WI38 (cell line): ENCODE measurements around the gene PTPN4.

Experiments used
- H3K4me3 ChIP-seq: 2 replicates; pipeline ENCODE4 v1.5.1; 2011; ENCODE audit warnings: low read depth, mild to moderate bottlenecking, control low read depth, low read length
- TF ChIP-seq, protein P1 (sequence below): IDR thresholded peaks from 2 replicates; pipeline ENCODE4 v1.5.1; 2012; ENCODE audit warnings: low read depth, mild to moderate bottlenecking, control low read depth, low read length

PTPN4 gene

DNA sequence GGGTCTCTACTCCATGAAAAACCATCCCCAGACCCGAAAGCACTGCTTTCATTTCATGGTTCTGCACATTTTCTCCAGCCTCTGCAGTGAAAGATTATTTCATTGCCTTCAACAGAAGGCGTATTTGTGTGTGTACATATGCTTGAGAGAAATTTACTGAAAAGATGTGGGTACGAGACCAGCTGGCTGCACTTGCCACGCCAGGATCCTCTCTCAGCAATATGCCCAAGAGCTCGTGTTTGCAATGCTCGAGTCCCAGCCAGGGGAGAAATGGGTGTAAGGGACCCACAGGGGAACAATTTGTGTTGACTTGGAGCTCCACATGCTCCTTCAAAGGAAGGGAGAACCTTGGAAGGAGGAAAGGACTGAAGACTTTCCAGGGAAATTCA, 43.4 kb upstream of the PTPN4 start:
- no peak overlapping the region for H3K4me3 ChIP-seq
- TF ChIP-seq, protein P1, sequence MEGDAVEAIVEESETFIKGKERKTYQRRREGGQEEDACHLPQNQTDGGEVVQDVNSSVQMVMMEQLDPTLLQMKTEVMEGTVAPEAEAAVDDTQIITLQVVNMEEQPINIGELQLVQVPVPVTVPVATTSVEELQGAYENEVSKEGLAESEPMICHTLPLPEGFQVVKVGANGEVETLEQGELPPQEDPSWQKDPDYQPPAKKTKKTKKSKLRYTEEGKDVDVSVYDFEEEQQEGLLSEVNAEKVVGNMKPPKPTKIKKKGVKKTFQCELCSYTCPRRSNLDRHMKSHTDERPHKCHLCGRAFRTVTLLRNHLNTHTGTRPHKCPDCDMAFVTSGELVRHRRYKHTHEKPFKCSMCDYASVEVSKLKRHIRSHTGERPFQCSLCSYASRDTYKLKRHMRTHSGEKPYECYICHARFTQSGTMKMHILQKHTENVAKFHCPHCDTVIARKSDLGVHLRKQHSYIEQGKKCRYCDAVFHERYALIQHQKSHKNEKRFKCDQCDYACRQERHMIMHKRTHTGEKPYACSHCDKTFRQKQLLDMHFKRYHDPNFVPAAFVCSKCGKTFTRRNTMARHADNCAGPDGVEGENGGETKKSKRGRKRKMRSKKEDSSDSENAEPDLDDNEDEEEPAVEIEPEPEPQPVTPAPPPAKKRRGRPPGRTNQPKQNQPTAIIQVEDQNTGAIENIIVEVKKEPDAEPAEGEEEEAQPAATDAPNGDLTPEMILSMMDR = no peak

DNA sequence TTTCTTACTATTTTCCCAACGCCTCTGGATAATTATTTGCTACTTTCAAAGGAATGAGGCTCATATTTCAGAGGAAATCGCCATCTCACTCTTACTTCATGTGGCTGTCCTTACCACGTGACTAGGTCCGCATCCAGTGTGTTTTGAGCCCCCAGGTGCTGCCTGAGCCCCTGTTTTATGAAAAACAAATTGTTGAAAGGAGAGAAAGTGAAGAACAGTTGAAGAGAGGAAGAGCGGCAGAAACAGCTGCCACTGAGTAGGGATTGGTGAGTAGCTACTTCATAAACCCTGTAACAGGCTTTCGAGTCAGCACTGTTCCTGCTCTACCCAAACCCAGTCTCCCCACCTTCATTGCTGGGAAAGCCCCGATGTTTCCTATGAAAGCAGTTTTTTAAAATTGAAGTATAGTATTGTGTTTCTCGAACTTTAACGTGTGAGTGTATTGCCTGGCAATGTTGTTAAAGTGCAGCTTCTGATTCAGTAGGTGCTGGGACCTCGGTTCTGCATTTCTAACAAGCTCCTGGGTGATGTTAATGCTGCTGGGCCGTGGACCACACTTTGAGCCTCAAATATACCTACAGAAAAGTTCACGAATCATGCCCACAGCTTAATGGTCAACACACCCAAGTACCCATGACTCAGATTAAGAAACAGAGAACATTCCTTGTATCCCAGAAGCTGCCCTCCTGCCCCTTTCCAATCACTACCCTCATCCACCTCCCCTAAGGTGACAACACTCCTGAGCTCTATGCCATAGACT, 41.0 kb upstream of the PTPN4 start:
- H3K4me3 ChIP-seq = no peak overlapping the region
- TF ChIP-seq, protein P1 = no peak

DNA sequence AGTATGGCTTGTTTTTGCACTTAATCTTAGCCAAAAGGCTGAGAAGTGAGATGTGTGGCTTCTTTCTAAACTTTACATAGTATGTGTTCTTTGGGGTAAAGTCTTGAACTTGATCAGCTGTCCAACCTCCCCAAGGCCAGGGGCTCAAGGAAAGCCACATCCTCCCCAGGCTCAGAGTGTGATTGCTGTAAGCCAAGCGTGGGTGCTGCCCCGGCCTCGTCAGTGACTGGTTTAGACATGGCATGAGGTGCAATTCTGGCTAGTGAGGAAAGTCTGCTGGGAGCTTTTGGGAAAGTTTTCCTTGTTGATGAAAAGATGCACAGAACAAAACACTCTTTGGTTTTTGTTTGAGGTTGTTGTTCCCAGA, 40.5 kb upstream of the PTPN4 start:
- TF ChIP-seq, protein P1 = no peak
- H3K4me3 ChIP-seq = no peak overlapping the region

DNA sequence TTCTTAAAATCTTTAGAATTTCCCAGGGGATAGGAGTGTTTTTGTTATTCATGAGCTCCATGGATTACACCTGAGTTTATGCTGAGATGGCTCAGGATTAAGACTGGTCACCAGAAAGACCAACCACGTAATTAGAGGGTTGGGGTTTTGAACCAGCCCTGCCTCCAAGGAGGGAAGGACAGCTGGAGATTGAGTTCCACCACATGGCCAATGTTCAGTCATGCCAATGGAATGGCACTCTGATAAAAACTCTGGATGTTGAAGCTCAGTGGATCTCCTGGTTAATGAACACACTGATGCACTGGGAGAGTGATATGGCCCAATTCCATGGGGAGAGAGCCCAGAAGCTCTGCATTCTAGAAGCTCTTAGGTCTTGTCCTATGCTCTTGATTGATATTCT, 38.7 kb upstream of the PTPN4 start:
- H3K4me3 ChIP-seq = no peak overlapping the region
- TF ChIP-seq, protein P1 = no peak

DNA sequence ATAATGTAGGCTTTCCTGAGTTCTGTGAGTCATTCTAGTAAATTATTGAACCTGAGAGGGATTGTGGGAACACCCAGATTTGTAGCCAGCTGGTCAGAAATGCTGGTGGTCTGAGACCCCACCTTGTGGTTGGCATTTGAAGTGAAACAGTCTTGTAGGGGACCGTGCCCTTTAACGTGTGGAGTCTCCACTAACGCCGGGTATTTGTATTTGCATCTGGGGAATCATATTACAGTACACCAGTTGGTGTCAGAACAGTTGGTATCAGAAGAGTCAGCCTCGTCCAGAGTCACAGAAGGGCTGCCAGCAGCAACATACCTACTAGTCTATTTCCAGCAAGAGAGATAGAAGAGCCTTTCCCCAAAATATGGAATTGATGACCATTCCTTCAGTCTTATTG, 38.3 kb upstream of the PTPN4 start:
- H3K4me3 ChIP-seq = no peak overlapping the region
- TF ChIP-seq, protein P1 = no peak

DNA sequence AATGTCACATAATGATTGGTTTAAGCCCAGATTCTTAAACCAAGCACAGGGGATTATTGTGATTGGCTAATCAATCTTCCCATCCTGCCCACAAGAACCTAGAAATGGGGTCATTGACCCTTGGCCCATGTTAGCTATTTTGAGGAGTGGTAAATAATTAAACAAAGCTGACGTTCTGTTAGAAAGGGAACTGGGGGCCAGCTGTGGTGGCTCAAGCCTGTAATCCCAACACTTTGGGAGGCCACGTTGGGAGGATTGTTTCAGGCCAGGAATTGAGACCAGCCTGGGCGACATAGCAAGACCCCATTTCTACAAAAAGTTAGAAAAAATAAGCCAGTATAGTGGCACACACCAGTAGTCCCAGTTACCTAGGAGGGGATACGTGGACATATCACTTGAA, 37.8 kb upstream of the PTPN4 start:
- TF ChIP-seq, protein P1 = no peak
- H3K4me3 ChIP-seq = no peak overlapping the region

DNA sequence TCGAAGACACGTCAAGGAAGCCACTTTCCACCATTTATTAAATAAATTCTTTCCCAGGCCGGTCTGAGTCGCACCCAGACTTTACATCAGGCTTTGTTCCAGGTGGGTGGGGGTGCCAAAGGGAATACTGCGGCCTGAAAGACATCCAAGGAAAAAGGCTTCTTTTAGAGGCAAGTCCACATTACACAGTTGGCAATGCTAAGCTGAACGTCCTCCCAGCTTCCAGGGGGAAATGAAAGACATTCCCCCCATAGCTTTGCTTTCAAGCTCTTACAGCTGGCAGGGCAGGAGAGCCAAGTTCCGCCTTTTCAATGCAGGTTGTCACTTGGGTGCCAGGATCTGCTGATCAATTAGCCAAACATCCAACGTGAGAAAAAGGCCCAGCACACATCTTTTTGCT, 36.5 kb upstream of the PTPN4 start:
- TF ChIP-seq, protein P1 = no peak
- H3K4me3 ChIP-seq = no peak overlapping the region
